HepG2 (cell line): Measurements from ENCODE around the gene RTP1. TPM values are rescaled to one million over a fixed set of nuclear protein-coding genes. Genes with fewer than 3 reads are reported as not detected.

Experiments
- HMGXB4 ChIP-seq, 2 experiments: sonication (generic) in 1 of 2; formaldehyde crosslinking in 1 of 2; IDR thresholded peaks; 2 replicates each; pipeline versions ENCODE4 v1.4.0 to v1.6.1; 2018 to 2020; ENCODE audit warnings: missing genetic modification reagents in 2 of 2, borderline replicate concordance in 1 of 2, low read depth in 1 of 2, mild to moderate bottlenecking in 1 of 2, missing biosample characterization in 1 of 2
- HNF4G ChIP-seq, 2 experiments: sonication (generic) in 1 of 2; formaldehyde crosslinking in 1 of 2; IDR thresholded peaks; 2 replicates each; pipeline versions ENCODE4 v1.4.0 to v1.6.1; 2011 to 2020; ENCODE audit warnings: borderline replicate concordance in 2 of 2, low read depth in 2 of 2, mild to moderate bottlenecking in 2 of 2, low read length in 1 of 2, missing genetic modification reagents in 1 of 2, moderate library complexity in 1 of 2
- IRF1 ChIP-seq: sonication (generic); formaldehyde crosslinking; IDR thresholded peaks from 2 replicates; pipeline ENCODE4 v1.4.0; 2020; ENCODE audit warnings: low read depth, mild to moderate bottlenecking, missing genetic modification reagents
- IRF9 ChIP-seq: sonication (generic); formaldehyde crosslinking; IDR thresholded peaks from 2 replicates; pipeline ENCODE4 v1.8.0; 2022; ENCODE audit warnings: missing genetic modification reagents, mild to moderate bottlenecking, borderline replicate concordance
- MBD4 ChIP-seq: IDR thresholded peaks from 2 replicates; pipeline ENCODE4 v1.6.1; 2012; ENCODE audit warnings: low read length, inconsistent platforms, borderline replicate concordance
- MTA1 ChIP-seq: sonication (generic); formaldehyde crosslinking; IDR thresholded peaks from 2 replicates; pipeline ENCODE4 v1.4.0; 2020; ENCODE audit warnings: missing genetic modification reagents, mild to moderate bottlenecking, borderline replicate concordance
- MYC ChIP-seq: sonication (generic); formaldehyde crosslinking; IDR thresholded peaks from 2 replicates; pipeline ENCODE4 v1.9.0; 2021; ENCODE audit warnings: missing genetic modification reagents, borderline replicate concordance
- NR2F6 ChIP-seq, 2 experiments: IDR thresholded peaks; 2 replicates each; pipeline ENCODE4 v1.6.1; 2016; ENCODE audit warnings: antibody characterized with exemption in 1 of 2, mild to moderate bottlenecking in 1 of 2
- TBP ChIP-seq: sonication (generic); formaldehyde crosslinking; IDR thresholded peaks from 2 replicates; pipeline ENCODE4 v1.5.0; 2020; ENCODE audit warnings: missing genetic modification reagents
- TOE1 ChIP-seq: sonication (generic); formaldehyde crosslinking; IDR thresholded peaks from 2 replicates; pipeline ENCODE4 v1.4.0; 2020; ENCODE audit warnings: mild to moderate bottlenecking, missing genetic modification reagents
- ZBTB20 ChIP-seq: sonication (generic); formaldehyde crosslinking; IDR thresholded peaks from 2 replicates; pipeline ENCODE4 v1.8.1; 2023; ENCODE audit warnings: missing genetic modification reagents, low read depth, mild to moderate bottlenecking, borderline replicate concordance
- ZBTB7A ChIP-seq: sonication (generic); formaldehyde crosslinking; IDR thresholded peaks from 2 replicates; pipeline ENCODE4 v1.8.0; 2022; ENCODE audit warnings: mild to moderate bottlenecking, missing genetic modification reagents
- ZNF331 ChIP-seq: sonication (generic); formaldehyde crosslinking; IDR thresholded peaks from 2 replicates; pipeline ENCODE4 v1.4.0; 2020; ENCODE audit warnings: missing genetic modification reagents
- ZNF383 ChIP-seq: sonication (generic); formaldehyde crosslinking; IDR thresholded peaks from 2 replicates; pipeline ENCODE4 v1.4.0; 2020; ENCODE audit warnings: missing genetic modification reagents, mild to moderate bottlenecking, borderline replicate concordance
- ZNF576 ChIP-seq: sonication (generic); formaldehyde crosslinking; IDR thresholded peaks from 2 replicates; pipeline ENCODE4 v1.4.0; 2020; ENCODE audit warnings: mild to moderate bottlenecking, missing genetic modification reagents
- ZNF7 ChIP-seq: IDR thresholded peaks from 2 replicates; pipeline ENCODE4 v1.6.1; 2016; ENCODE audit warnings: missing biosample characterization, missing genetic modification reagents
- ZZZ3 ChIP-seq: sonication (generic); formaldehyde crosslinking; IDR thresholded peaks from 2 replicates; pipeline ENCODE4 v1.4.0; 2020; ENCODE audit warnings: missing genetic modification reagents, mild to moderate bottlenecking, borderline replicate concordance
- polyA plus RNA-seq, 8 experiments: library from polyadenylated mRNA; depleted of rRNA in 3 of 8; stranded (reverse) in 7 of 8; unstranded in 1 of 8; fragments of >200 nt; fragmentation: Illumina TruSeq in 4 of 8; extraction: Trizol in 4 of 8; gene quantifications; 2 replicates each; pipeline versions ENCODE4 v1.2.1 to v1.2.3, GENCODE V29; 2011 to 2016; ENCODE audit warnings: low read depth in 4 of 8, missing spikeins in 1 of 8, mixed read lengths in 1 of 8; ENCODE audit not compliant: insufficient read depth in 1 of 8
- total RNA-seq, 5 experiments: library from RNA; depleted of rRNA; stranded (reverse); fragments of >200 nt; fragmentation: Illumina TruSeq; extraction: Trizol; gene quantifications; 2 replicates each; pipeline ENCODE4 v1.2.3, GENCODE V29; 2016; ENCODE audit warnings: low read depth in 1 of 5

The RTP1 gene
- total and polyA plus RNA-seq, 2 of the 13 experiments (the other 11 are each of a cell fraction or from before 2014, with no cell fraction given), result not detected

- TF ChIP-seq HMGXB4 (CRISPR knock-in tag; IDR thresholded peaks at IDR 0.05; ENCODE audit: borderline replicate concordance in 1 of 2, low read depth in 1 of 2) (no peak), MTA1 (no peak), ZNF331 (CRISPR knock-in tag) (no peak), TOE1 (CRISPR knock-in tag) (no peak), ZBTB7A (CRISPR knock-in tag) (no peak), MBD4 (no peak), HNF4G (IDR thresholded peaks at IDR 0.05; ENCODE audit: borderline replicate concordance, low read depth, low read length) (no peak), HNF4G (CRISPR knock-in tag; IDR thresholded peaks at IDR 0.05; ENCODE audit: borderline replicate concordance, low read depth) (no peak), ZNF7 (no peak), IRF1 (CRISPR knock-in tag) (no peak), NR2F6 (IDR thresholded peaks at IDR 0.05) (no peak), NR2F6 (CRISPR knock-in tag; IDR thresholded peaks at IDR 0.05) (no peak), IRF9 (CRISPR knock-in tag) (no peak), ZZZ3 (CRISPR knock-in tag) (no peak), ZNF383 (CRISPR knock-in tag) (no peak), ZNF576 (no peak), ZBTB20 (CRISPR knock-in tag) (no peak), TBP (CRISPR knock-in tag) (no peak), MYC (CRISPR knock-in tag) (no peak)
- TF ChIP-seq, all 625 proteins: peak for 0
Measured at GRCh38 chr3:187185759-187186158, 11.5 kb upstream of the RTP1 start (continued).
